SK-N-SH treated with all-trans-retinoic acid at 6 μM for 48 hours (cell line): ENCODE measurements around the gene DDX28.

Experiments used
- ATAC-seq: fragments of 200-7000 bp; cut with Tn5 transposase; 3 replicates; pipeline ENCODE4 v1.9.1; 2020; ENCODE audit warnings: mild to moderate bottlenecking, moderate library complexity
- ARNTL ChIP-seq: fragments of 450-650 bp; formaldehyde crosslinking; IDR thresholded peaks from 2 replicates; pipeline ENCODE4 v1.5.0; 2020; ENCODE audit warnings: low read depth, mild to moderate bottlenecking, moderate library complexity, borderline replicate concordance
- BACH2 ChIP-seq: fragments of 250-450 bp; sonication (Bioruptor Pico); IDR thresholded peaks from 2 replicates; pipeline ENCODE4 v1.9.0; 2021; ENCODE audit warnings: mild to moderate bottlenecking, borderline replicate concordance
- CSDC2 ChIP-seq: fragments of 250-450 bp; sonication (Bioruptor Pico); IDR thresholded peaks from 2 replicates; pipeline ENCODE4 v1.5.0; 2020; ENCODE audit warnings: mild to moderate bottlenecking, moderate library complexity
- ESRRG ChIP-seq: fragments of 250-450 bp; sonication (Bioruptor Pico); IDR thresholded peaks from 2 replicates; pipeline ENCODE4 v1.6.1; 2021; ENCODE audit warnings: mild to moderate bottlenecking
- GLIS3 ChIP-seq: fragments of 250-450 bp; sonication (Bioruptor Pico); IDR thresholded peaks from 2 replicates; pipeline ENCODE4 v1.5.0; 2020; ENCODE audit warnings: mild to moderate bottlenecking, moderate library complexity
- ISL1 ChIP-seq: fragments of 250-450 bp; sonication (Bioruptor Pico); IDR thresholded peaks from 2 replicates; pipeline ENCODE4 v2.1.2; 2022; ENCODE audit warnings: mild to moderate bottlenecking, moderate library complexity
- RARB ChIP-seq: fragments of 250-450 bp; sonication (Bioruptor Pico); IDR thresholded peaks from 2 replicates; pipeline ENCODE4 v1.8.0; 2021; ENCODE audit warnings: mild to moderate bottlenecking, moderate library complexity
- SNAI2 ChIP-seq: fragments of 250-450 bp; sonication (Bioruptor Pico); IDR thresholded peaks from 2 replicates; pipeline ENCODE4 v1.5.0; 2020; ENCODE audit warnings: mild to moderate bottlenecking, moderate library complexity
- TOX ChIP-seq: fragments of 250-450 bp; sonication (Bioruptor Pico); IDR thresholded peaks from 2 replicates; pipeline ENCODE4 v1.8.0; 2021; ENCODE audit warnings: mild to moderate bottlenecking, moderate library complexity, borderline replicate concordance
- ZC3H10 ChIP-seq: fragments of 250-450 bp; sonication (Bioruptor Pico); IDR thresholded peaks from 2 replicates; pipeline ENCODE4 v1.5.1; 2021; ENCODE audit warnings: mild to moderate bottlenecking, moderate library complexity
- ZFP3 ChIP-seq: fragments of 250-450 bp; sonication (Bioruptor Pico); IDR thresholded peaks from 2 replicates; pipeline ENCODE4 v1.5.0; 2020; ENCODE audit warnings: mild to moderate bottlenecking, moderate library complexity
- ZFP30 ChIP-seq: fragments of 450-650 bp; formaldehyde crosslinking; IDR thresholded peaks from 2 replicates; pipeline ENCODE4 v1.5.0; 2022; ENCODE audit warnings: mild to moderate bottlenecking, moderate library complexity
- ZNF565 ChIP-seq: fragments of 450-650 bp; formaldehyde crosslinking; conservative IDR thresholded peaks from 2 replicates; pipeline ENCODE4 v1.5.0; 2020; ENCODE audit warnings: low read depth, mild to moderate bottlenecking, moderate library complexity
- ZNF8 ChIP-seq: fragments of 450-650 bp; formaldehyde crosslinking; IDR thresholded peaks from 2 replicates; pipeline ENCODE4 v1.5.0; 2020; ENCODE audit warnings: mild to moderate bottlenecking, moderate library complexity
- TF ChIP-seq, protein P1 (sequence below): fragments of 250-450 bp; sonication (Bioruptor Pico); IDR thresholded peaks from 2 replicates; pipeline ENCODE4 v1.5.1; 2020; ENCODE audit warnings: low read depth, mild to moderate bottlenecking, moderate library complexity
- TF ChIP-seq, protein P2 (sequence below): fragments of 250-450 bp; sonication (Bioruptor Pico); IDR thresholded peaks from 2 replicates; pipeline ENCODE4 v1.5.0; 2020; ENCODE audit warnings: mild to moderate bottlenecking, moderate library complexity
- TF ChIP-seq, protein P3 (sequence below): fragments of 250-450 bp; sonication (Bioruptor Pico); IDR thresholded peaks from 2 replicates; pipeline ENCODE4 v1.8.0; 2021; ENCODE audit warnings: low read depth, mild to moderate bottlenecking, moderate library complexity, borderline replicate concordance
- TF ChIP-seq, protein P4 (sequence below): fragments of 250-450 bp; sonication (Bioruptor Pico); IDR thresholded peaks from 2 replicates; pipeline ENCODE4 v1.8.0; 2020; ENCODE audit warnings: mild to moderate bottlenecking, moderate library complexity, borderline replicate concordance
- TF ChIP-seq, protein P5 (sequence below): fragments of 250-450 bp; sonication (Bioruptor Pico); IDR thresholded peaks from 2 replicates; pipeline ENCODE4 v1.5.1; 2021; ENCODE audit warnings: mild to moderate bottlenecking, moderate library complexity

The DDX28 gene

DNA sequence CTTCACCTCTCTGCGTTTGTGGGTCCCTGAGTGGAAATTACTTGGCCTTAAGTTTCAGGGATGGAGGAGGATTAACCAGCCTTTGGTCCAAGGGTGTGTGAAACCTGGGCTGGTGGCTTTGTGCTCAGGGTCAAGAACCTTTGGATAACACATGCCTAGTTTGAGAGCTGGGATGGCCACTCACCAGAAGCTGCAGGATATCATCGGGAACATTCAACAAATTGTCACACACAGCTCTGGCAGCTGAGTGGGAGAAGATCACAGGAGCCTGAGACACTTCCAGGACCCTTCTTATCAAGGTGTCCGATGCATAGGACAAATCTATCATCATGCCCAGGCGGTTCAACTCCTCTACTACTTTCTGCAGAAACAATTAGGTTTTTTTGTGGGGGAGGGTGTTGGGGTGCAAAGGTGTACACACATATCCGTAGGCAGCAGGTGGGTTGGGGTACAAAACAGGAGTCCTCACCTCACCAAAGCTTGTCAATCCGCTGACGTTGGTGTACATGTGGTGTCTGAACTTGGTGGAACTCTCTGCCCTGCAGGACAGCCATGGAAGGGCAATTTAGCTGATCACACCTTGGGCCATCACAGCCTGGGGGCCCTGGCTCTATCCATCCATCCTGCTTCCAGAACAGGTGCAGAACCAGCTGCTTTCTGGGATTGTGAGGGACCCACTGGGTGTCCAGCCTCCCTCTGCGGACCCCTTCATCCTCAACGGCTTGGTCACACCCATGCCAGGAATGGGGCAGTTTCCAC, 45.4 kb downstream of the DDX28 start:
- no peak for ATAC-seq
- no peak for TF ChIP-seq BACH2
- TF ChIP-seq ZC3H10 (CRISPR knock-in tag): no peak
- no peak for TF ChIP-seq SNAI2 (CRISPR knock-in tag)
- TF ChIP-seq ESRRG (CRISPR knock-in tag): no peak
- TF ChIP-seq, protein P1, sequence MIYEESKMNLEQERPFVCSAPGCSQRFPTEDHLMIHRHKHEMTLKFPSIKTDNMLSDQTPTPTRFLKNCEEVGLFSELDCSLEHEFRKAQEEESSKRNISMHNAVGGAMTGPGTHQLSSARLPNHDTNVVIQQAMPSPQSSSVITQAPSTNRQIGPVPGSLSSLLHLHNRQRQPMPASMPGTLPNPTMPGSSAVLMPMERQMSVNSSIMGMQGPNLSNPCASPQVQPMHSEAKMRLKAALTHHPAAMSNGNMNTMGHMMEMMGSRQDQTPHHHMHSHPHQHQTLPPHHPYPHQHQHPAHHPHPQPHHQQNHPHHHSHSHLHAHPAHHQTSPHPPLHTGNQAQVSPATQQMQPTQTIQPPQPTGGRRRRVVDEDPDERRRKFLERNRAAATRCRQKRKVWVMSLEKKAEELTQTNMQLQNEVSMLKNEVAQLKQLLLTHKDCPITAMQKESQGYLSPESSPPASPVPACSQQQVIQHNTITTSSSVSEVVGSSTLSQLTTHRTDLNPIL: no peak
- TF ChIP-seq ZFP30 (CRISPR knock-in tag): no peak
- no peak for TF ChIP-seq ARNTL (CRISPR knock-in tag)
- no peak for TF ChIP-seq GLIS3 (CRISPR knock-in tag)
- TF ChIP-seq, protein P2, sequence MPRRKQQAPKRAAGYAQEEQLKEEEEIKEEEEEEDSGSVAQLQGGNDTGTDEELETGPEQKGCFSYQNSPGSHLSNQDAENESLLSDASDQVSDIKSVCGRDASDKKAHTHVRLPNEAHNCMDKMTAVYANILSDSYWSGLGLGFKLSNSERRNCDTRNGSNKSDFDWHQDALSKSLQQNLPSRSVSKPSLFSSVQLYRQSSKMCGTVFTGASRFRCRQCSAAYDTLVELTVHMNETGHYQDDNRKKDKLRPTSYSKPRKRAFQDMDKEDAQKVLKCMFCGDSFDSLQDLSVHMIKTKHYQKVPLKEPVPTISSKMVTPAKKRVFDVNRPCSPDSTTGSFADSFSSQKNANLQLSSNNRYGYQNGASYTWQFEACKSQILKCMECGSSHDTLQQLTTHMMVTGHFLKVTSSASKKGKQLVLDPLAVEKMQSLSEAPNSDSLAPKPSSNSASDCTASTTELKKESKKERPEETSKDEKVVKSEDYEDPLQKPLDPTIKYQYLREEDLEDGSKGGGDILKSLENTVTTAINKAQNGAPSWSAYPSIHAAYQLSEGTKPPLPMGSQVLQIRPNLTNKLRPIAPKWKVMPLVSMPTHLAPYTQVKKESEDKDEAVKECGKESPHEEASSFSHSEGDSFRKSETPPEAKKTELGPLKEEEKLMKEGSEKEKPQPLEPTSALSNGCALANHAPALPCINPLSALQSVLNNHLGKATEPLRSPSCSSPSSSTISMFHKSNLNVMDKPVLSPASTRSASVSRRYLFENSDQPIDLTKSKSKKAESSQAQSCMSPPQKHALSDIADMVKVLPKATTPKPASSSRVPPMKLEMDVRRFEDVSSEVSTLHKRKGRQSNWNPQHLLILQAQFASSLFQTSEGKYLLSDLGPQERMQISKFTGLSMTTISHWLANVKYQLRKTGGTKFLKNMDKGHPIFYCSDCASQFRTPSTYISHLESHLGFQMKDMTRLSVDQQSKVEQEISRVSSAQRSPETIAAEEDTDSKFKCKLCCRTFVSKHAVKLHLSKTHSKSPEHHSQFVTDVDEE: no peak
- TF ChIP-seq, protein P3, sequence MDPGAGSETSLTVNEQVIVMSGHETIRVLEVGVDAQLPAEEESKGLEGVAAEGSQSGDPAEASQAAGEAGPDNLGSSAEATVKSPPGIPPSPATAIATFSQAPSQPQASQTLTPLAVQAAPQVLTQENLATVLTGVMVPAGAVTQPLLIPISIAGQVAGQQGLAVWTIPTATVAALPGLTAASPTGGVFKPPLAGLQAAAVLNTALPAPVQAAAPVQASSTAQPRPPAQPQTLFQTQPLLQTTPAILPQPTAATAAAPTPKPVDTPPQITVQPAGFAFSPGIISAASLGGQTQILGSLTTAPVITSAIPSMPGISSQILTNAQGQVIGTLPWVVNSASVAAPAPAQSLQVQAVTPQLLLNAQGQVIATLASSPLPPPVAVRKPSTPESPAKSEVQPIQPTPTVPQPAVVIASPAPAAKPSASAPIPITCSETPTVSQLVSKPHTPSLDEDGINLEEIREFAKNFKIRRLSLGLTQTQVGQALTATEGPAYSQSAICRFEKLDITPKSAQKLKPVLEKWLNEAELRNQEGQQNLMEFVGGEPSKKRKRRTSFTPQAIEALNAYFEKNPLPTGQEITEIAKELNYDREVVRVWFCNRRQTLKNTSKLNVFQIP: no peak
- no peak for TF ChIP-seq ZFP3 (CRISPR knock-in tag)

DNA sequence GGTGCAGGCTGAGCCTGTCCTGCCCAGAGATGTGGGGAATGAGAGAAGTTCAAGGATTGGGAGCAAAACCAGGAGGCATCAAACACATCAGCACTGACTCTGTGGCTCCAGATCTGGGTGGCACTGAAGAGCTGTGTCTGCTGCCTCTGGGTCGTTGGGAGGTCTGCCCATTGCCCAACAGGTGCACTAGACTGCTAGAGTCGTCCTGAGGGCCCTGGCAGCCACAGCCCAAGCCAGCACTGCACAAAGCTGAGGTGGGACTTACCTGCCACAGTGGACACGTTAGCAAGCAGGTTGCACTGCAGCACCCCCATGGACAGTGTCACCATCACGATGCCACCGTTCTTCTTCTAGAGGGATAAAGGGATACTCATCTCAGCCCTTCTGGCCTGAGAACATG, 46.0 kb downstream of the DDX28 start:
- TF ChIP-seq, protein P4, sequence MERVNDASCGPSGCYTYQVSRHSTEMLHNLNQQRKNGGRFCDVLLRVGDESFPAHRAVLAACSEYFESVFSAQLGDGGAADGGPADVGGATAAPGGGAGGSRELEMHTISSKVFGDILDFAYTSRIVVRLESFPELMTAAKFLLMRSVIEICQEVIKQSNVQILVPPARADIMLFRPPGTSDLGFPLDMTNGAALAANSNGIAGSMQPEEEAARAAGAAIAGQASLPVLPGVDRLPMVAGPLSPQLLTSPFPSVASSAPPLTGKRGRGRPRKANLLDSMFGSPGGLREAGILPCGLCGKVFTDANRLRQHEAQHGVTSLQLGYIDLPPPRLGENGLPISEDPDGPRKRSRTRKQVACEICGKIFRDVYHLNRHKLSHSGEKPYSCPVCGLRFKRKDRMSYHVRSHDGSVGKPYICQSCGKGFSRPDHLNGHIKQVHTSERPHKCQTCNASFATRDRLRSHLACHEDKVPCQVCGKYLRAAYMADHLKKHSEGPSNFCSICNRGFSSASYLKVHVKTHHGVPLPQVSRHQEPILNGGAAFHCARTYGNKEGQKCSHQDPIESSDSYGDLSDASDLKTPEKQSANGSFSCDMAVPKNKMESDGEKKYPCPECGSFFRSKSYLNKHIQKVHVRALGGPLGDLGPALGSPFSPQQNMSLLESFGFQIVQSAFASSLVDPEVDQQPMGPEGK (CRISPR knock-in tag): no peak
- TF ChIP-seq ARNTL (CRISPR knock-in tag) (no peak), TOX (CRISPR knock-in tag) (no peak), ISL1 (no peak), CSDC2 (no peak), ZC3H10 (CRISPR knock-in tag) (no peak), ZNF565 (CRISPR knock-in tag) (no peak), RARB (no peak), ZNF8 (no peak), BACH2 (no peak), SNAI2 (CRISPR knock-in tag) (no peak)
- TF ChIP-seq, protein P5, sequence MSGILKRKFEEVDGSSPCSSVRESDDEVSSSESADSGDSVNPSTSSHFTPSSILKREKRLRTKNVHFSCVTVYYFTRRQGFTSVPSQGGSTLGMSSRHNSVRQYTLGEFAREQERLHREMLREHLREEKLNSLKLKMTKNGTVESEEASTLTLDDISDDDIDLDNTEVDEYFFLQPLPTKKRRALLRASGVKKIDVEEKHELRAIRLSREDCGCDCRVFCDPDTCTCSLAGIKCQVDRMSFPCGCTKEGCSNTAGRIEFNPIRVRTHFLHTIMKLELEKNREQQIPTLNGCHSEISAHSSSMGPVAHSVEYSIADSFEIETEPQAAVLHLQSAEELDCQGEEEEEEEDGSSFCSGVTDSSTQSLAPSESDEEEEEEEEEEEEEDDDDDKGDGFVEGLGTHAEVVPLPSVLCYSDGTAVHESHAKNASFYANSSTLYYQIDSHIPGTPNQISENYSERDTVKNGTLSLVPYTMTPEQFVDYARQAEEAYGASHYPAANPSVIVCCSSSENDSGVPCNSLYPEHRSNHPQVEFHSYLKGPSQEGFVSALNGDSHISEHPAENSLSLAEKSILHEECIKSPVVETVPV (CRISPR knock-in tag): no peak
- TF ChIP-seq, protein P1: no peak
- TF ChIP-seq, protein P2: no peak
- TF ChIP-seq, all 23 proteins: peak for 0
- ATAC-seq: no peak
